SK-N-SH treated with all-trans-retinoic acid at 6 μM for 48 hours (cell line): ENCODE measurements around the gene MARCHF10.
"Not testable (repeated sequence)": the region's sequence is repeated elsewhere in the genome, so short reads cannot be mapped to it uniquely, and the experiment has no call there.

Experiments
- ATAC-seq: fragments of 200-7000 bp; cut with Tn5 transposase; 3 replicates; pipeline ENCODE4 v1.9.1; 2020; ENCODE audit warnings: mild to moderate bottlenecking, moderate library complexity
- ARNTL ChIP-seq: fragments of 450-650 bp; formaldehyde crosslinking; IDR thresholded peaks from 2 replicates; pipeline ENCODE4 v1.5.0; 2020; ENCODE audit warnings: low read depth, mild to moderate bottlenecking, moderate library complexity, borderline replicate concordance
- BACH2 ChIP-seq: fragments of 250-450 bp; sonication (Bioruptor Pico); IDR thresholded peaks from 2 replicates; pipeline ENCODE4 v1.9.0; 2021; ENCODE audit warnings: mild to moderate bottlenecking, borderline replicate concordance
- ESRRG ChIP-seq: fragments of 250-450 bp; sonication (Bioruptor Pico); IDR thresholded peaks from 2 replicates; pipeline ENCODE4 v1.6.1; 2021; ENCODE audit warnings: mild to moderate bottlenecking
- GLIS3 ChIP-seq: fragments of 250-450 bp; sonication (Bioruptor Pico); IDR thresholded peaks from 2 replicates; pipeline ENCODE4 v1.5.0; 2020; ENCODE audit warnings: mild to moderate bottlenecking, moderate library complexity
- ISL1 ChIP-seq: fragments of 250-450 bp; sonication (Bioruptor Pico); IDR thresholded peaks from 2 replicates; pipeline ENCODE4 v2.1.2; 2022; ENCODE audit warnings: mild to moderate bottlenecking, moderate library complexity
- OSR1 ChIP-seq: fragments of 250-450 bp; sonication (Bioruptor Pico); IDR thresholded peaks from 2 replicates; pipeline ENCODE4 v1.8.0; 2022; ENCODE audit warnings: moderate library complexity, mild to moderate bottlenecking, inconsistent platforms
- PPARA ChIP-seq: fragments of 250-450 bp; sonication (Bioruptor Pico); IDR thresholded peaks from 2 replicates; pipeline ENCODE4 v1.5.0; 2020; ENCODE audit warnings: mild to moderate bottlenecking, borderline replicate concordance
- SNAI2 ChIP-seq: fragments of 250-450 bp; sonication (Bioruptor Pico); IDR thresholded peaks from 2 replicates; pipeline ENCODE4 v1.5.0; 2020; ENCODE audit warnings: mild to moderate bottlenecking, moderate library complexity
- TCF4 ChIP-seq: fragments of 250-450 bp; sonication (Bioruptor Pico); IDR thresholded peaks from 2 replicates; pipeline ENCODE4 v1.8.0; 2021; ENCODE audit warnings: mild to moderate bottlenecking, moderate library complexity, borderline replicate concordance
- TOX ChIP-seq: fragments of 250-450 bp; sonication (Bioruptor Pico); IDR thresholded peaks from 2 replicates; pipeline ENCODE4 v1.8.0; 2021; ENCODE audit warnings: mild to moderate bottlenecking, moderate library complexity, borderline replicate concordance
- ZC3H10 ChIP-seq: fragments of 250-450 bp; sonication (Bioruptor Pico); IDR thresholded peaks from 2 replicates; pipeline ENCODE4 v1.5.1; 2021; ENCODE audit warnings: mild to moderate bottlenecking, moderate library complexity
- ZFP3 ChIP-seq: fragments of 250-450 bp; sonication (Bioruptor Pico); IDR thresholded peaks from 2 replicates; pipeline ENCODE4 v1.5.0; 2020; ENCODE audit warnings: mild to moderate bottlenecking, moderate library complexity
- ZFP30 ChIP-seq: fragments of 450-650 bp; formaldehyde crosslinking; IDR thresholded peaks from 2 replicates; pipeline ENCODE4 v1.5.0; 2022; ENCODE audit warnings: mild to moderate bottlenecking, moderate library complexity
- ZNF70 ChIP-seq: fragments of 450-650 bp; formaldehyde crosslinking; IDR thresholded peaks from 2 replicates; pipeline ENCODE4 v1.5.0; 2020; ENCODE audit warnings: mild to moderate bottlenecking, moderate library complexity
- ZNF8 ChIP-seq: fragments of 450-650 bp; formaldehyde crosslinking; IDR thresholded peaks from 2 replicates; pipeline ENCODE4 v1.5.0; 2020; ENCODE audit warnings: mild to moderate bottlenecking, moderate library complexity
- TF ChIP-seq, protein P1 (sequence below): fragments of 250-450 bp; sonication (Bioruptor Pico); IDR thresholded peaks from 2 replicates; pipeline ENCODE4 v1.8.0; 2021; ENCODE audit warnings: low read depth, mild to moderate bottlenecking, moderate library complexity, borderline replicate concordance
- TF ChIP-seq, protein P2 (sequence below): fragments of 250-450 bp; sonication (Bioruptor Pico); IDR thresholded peaks from 2 replicates; pipeline ENCODE4 v1.5.0; 2020; ENCODE audit warnings: mild to moderate bottlenecking, moderate library complexity
- TF ChIP-seq, protein P3 (sequence below): fragments of 250-450 bp; sonication (Bioruptor Pico); IDR thresholded peaks from 2 replicates; pipeline ENCODE4 v1.8.0; 2020; ENCODE audit warnings: mild to moderate bottlenecking, moderate library complexity, borderline replicate concordance
- TF ChIP-seq, protein P4 (sequence below): fragments of 250-450 bp; sonication (Bioruptor Pico); IDR thresholded peaks from 2 replicates; pipeline ENCODE4 v1.5.1; 2020; ENCODE audit warnings: low read depth, mild to moderate bottlenecking, moderate library complexity

MARCHF10 gene

DNA sequence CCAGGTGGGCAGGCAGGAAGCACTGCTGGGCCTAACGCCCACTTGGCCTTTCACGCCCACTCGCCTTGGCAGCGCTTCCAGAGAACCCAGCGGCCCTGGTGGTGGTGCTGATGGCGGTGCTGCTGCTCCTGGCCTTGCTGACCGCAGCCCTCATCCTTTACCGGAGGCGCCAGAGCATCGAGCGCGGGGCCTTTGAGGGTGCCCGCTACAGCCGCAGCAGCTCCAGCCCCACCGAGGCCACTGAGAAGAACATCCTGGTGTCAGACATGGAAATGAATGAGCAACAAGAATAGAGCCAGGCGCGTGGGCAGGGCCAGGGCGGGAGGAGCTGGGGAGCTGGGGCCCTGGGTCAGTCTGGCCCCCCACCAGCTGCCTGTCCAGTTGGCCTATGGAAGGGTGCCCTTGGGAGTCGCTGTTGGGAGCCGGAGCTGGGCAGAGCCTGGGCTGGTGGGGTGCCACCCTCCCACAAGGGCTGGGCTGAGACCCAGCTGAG lies 115.9 kb downstream of the MARCHF10 start:
- ATAC-seq: no peak
- no peak for TF ChIP-seq ZC3H10 (CRISPR knock-in tag)

DNA sequence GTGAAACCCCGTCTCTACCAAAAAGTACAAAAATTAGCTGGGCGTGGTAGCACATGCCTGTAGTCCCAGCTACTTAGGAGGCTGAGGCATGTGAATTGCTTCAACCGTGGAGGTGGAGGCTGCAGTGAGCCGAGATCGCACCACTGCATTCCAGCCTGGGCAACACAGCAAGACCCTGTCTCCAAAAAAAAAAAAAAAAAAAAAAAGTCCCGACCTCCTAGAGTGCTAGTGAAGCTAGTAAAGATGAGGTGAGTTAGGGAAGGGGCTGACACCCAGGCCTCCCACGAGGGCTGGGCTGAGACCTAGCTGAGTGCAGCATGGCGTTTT lies 116.6 kb downstream of the MARCHF10 start:
- not testable (repeated sequence) for ATAC-seq

DNA sequence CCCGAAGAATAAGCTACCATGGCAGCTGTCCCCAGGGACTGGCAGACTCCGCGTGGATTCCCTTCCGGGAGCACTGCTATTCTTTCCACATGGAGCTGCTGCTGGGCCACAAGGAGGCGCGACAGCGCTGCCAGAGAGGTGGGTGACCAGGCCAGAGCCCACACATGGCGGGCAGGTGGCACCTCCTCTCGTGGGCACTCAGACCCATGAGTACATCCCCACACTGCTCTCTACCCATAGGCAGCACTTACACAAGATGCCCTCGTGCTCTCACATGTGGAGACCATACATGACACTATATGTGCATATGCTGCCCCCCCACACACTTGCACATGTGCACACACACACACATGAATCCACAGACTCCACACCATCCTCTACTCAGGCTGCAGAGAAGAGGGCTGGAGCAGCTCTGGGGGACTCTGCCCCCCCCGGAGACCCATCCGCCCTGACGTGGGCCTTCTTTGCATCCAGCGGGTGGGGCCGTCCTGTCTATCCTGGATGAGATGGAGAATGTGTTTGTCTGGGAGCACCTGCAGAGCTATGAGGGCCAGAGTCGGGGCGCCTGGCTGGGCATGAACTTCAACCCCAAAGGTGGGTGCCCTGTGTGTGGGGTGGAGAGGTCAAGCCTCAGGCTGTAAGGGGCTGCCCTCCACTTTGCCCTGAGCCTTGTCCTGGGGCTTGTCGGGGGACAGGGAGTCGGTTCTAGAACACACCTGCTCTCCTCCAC lies 117.8 kb downstream of the MARCHF10 start:
- no peak for ATAC-seq
- no peak for TF ChIP-seq BACH2 (CRISPR knock-in tag)
- no peak for TF ChIP-seq OSR1 (CRISPR knock-in tag)
- no peak for TF ChIP-seq ARNTL (CRISPR knock-in tag)
- no peak for TF ChIP-seq ESRRG
- TF ChIP-seq ZNF8: no peak
- TF ChIP-seq, protein P1, sequence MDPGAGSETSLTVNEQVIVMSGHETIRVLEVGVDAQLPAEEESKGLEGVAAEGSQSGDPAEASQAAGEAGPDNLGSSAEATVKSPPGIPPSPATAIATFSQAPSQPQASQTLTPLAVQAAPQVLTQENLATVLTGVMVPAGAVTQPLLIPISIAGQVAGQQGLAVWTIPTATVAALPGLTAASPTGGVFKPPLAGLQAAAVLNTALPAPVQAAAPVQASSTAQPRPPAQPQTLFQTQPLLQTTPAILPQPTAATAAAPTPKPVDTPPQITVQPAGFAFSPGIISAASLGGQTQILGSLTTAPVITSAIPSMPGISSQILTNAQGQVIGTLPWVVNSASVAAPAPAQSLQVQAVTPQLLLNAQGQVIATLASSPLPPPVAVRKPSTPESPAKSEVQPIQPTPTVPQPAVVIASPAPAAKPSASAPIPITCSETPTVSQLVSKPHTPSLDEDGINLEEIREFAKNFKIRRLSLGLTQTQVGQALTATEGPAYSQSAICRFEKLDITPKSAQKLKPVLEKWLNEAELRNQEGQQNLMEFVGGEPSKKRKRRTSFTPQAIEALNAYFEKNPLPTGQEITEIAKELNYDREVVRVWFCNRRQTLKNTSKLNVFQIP: no peak
- TF ChIP-seq ZFP3 (CRISPR knock-in tag): no peak
- TF ChIP-seq, all 23 proteins: peak for 0

DNA sequence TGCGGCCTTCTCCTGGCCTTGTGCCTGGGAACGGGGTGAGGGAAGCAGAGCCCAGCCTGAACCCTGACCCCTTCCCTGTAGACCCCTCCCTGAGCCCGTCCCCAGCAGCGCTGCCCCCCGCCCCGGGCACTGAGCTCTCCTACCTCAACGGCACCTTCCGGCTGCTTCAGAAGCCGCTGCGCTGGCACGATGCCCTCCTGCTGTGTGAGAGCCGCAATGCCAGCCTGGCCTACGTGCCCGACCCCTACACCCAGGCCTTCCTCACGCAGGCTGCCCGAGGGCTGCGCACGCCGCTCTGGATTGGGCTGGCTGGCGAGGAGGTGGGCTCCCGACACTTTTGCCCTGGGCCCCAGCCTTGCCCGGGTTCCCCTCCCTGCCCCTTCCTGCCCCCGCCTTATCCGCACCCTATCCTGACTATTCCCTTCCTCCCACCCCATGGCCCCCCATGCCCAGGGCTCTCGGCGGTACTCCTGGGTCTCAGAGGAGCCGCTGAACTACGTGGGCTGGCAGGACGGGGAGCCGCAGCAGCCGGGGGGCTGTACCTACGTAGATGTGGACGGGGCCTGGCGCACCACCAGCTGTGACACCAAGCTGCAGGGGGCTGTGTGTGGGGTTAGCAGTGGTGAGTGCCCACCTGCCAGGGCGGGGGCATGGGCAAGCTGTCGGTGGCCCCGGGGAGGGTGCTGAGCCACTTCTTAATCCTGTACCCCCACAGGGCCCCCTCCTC lies 118.5 kb downstream of the MARCHF10 start:
- no peak for ATAC-seq
- TF ChIP-seq, protein P1: no peak

DNA sequence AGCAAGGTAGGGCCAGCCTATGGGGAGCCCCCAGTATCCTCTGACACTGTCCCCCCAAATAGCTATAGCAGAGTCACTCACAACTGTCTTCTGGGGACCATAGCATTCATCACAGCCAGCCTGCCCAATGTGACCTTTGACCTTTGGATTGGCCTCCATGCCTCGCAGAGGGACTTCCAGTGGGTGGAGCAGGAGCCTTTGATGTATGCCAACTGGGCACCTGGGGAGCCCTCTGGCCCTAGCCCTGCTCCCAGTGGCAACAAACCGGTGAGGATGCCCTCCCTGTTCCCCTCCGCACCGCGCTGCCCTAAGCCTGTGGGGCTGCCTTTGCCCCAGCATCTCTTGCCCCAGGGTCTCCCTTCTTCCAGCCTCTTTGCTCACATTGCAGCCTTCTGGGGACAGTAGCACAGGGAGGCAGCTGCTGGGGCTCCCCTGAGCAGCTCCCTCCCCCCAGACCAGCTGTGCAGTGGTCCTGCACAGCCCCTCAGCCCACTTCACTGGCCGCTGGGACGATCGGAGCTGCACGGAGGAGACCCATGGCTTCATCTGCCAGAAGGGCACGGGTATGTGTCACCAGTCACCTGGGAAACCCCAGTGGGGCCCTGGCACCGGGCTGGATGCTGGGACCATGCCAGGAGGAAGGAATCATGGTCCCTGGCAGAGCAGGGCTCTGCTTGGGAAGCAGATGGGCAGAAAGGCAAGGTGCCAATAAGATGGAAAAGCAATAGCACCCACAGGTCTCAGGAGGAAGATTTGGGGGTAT lies 119.5 kb downstream of the MARCHF10 start:
- no peak for ATAC-seq
- TF ChIP-seq ARNTL (CRISPR knock-in tag) (no peak), BACH2 (CRISPR knock-in tag) (no peak), ZNF70 (CRISPR knock-in tag) (no peak), TCF4 (no peak), GLIS3 (CRISPR knock-in tag) (no peak), ZFP3 (CRISPR knock-in tag) (no peak), ZFP30 (CRISPR knock-in tag) (no peak), ESRRG (no peak), TOX (CRISPR knock-in tag) (no peak), ZNF8 (no peak), OSR1 (CRISPR knock-in tag) (no peak), PPARA (no peak), ISL1 (CRISPR knock-in tag) (no peak), SNAI2 (CRISPR knock-in tag) (no peak)
- TF ChIP-seq, protein P2, sequence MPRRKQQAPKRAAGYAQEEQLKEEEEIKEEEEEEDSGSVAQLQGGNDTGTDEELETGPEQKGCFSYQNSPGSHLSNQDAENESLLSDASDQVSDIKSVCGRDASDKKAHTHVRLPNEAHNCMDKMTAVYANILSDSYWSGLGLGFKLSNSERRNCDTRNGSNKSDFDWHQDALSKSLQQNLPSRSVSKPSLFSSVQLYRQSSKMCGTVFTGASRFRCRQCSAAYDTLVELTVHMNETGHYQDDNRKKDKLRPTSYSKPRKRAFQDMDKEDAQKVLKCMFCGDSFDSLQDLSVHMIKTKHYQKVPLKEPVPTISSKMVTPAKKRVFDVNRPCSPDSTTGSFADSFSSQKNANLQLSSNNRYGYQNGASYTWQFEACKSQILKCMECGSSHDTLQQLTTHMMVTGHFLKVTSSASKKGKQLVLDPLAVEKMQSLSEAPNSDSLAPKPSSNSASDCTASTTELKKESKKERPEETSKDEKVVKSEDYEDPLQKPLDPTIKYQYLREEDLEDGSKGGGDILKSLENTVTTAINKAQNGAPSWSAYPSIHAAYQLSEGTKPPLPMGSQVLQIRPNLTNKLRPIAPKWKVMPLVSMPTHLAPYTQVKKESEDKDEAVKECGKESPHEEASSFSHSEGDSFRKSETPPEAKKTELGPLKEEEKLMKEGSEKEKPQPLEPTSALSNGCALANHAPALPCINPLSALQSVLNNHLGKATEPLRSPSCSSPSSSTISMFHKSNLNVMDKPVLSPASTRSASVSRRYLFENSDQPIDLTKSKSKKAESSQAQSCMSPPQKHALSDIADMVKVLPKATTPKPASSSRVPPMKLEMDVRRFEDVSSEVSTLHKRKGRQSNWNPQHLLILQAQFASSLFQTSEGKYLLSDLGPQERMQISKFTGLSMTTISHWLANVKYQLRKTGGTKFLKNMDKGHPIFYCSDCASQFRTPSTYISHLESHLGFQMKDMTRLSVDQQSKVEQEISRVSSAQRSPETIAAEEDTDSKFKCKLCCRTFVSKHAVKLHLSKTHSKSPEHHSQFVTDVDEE: no peak
- TF ChIP-seq, protein P1: no peak
- TF ChIP-seq, protein P3, sequence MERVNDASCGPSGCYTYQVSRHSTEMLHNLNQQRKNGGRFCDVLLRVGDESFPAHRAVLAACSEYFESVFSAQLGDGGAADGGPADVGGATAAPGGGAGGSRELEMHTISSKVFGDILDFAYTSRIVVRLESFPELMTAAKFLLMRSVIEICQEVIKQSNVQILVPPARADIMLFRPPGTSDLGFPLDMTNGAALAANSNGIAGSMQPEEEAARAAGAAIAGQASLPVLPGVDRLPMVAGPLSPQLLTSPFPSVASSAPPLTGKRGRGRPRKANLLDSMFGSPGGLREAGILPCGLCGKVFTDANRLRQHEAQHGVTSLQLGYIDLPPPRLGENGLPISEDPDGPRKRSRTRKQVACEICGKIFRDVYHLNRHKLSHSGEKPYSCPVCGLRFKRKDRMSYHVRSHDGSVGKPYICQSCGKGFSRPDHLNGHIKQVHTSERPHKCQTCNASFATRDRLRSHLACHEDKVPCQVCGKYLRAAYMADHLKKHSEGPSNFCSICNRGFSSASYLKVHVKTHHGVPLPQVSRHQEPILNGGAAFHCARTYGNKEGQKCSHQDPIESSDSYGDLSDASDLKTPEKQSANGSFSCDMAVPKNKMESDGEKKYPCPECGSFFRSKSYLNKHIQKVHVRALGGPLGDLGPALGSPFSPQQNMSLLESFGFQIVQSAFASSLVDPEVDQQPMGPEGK: no peak
- TF ChIP-seq, protein P4, sequence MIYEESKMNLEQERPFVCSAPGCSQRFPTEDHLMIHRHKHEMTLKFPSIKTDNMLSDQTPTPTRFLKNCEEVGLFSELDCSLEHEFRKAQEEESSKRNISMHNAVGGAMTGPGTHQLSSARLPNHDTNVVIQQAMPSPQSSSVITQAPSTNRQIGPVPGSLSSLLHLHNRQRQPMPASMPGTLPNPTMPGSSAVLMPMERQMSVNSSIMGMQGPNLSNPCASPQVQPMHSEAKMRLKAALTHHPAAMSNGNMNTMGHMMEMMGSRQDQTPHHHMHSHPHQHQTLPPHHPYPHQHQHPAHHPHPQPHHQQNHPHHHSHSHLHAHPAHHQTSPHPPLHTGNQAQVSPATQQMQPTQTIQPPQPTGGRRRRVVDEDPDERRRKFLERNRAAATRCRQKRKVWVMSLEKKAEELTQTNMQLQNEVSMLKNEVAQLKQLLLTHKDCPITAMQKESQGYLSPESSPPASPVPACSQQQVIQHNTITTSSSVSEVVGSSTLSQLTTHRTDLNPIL (CRISPR knock-in tag): no peak
